GM21367 (cell line): ENCODE results near the gene ELAVL1.
"Not testable (repeated sequence)": the region's sequence is repeated elsewhere in the genome, so short reads cannot be mapped to it uniquely, and the experiment has no call there.

Experiments used
- ATAC-seq: cut with Tn5 transposase; IDR thresholded peaks from one replicate; pipeline ENCODE4 v1.9.1; 2021; ENCODE audit not compliant: unreplicated experiment

The ELAVL1 gene

GRCh38 chr19:7925171-7925851 lies 80.1 kb downstream of the ELAVL1 start:
- ATAC-seq: no peak

DNA sequence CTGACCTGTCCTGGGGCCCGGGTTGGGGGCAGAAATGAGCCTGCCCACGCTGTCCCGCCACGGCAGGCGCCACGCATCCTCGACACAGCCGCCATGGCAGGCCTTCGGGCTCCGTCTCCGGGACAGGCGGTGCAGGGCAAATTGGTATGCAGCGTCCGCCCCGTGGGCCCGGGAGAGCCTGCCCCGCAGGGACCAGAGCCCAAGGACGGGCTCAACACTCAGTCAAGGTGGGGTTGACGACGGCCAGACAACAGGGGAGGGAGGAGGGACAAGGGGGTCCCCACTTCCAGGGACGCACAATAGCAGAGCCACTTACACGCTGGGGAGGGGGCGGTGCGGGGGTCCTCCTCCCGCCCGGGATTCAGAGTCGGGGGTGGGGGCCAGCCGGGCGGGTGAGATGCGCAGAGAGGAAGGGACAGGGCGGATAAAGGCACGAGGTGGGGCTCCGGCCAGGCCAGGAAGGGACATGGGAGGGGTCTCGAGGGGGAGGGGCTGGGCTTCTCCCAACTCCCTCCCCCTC lies 80.7 kb downstream of the ELAVL1 start:
- ATAC-seq: no peak

DNA sequence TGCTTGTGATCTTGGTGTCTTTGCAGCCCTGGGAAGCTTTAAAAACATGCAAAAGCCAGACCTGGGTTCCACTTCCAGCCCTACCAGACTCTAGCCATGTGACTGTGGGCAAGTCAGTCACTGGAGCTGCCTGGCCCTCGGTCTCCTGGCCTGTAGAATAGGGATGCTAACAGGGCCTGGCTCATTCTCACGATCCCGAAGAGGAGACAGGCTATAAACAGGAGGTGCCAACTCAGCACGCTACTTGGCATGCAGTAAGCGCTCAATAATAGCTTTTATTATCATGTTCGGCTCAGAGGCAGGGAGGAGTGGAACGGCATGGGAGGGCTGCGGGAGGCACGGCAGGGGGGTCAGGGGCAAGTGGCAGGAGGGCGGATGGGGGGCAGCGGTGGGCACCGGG lies 81.2 kb downstream of the ELAVL1 start:
- ATAC-seq: no peak

- no peak for ATAC-seq
Observed at GRCh38 chr19:7923295-7924191, 81.9 kb downstream of the ELAVL1 start.

DNA sequence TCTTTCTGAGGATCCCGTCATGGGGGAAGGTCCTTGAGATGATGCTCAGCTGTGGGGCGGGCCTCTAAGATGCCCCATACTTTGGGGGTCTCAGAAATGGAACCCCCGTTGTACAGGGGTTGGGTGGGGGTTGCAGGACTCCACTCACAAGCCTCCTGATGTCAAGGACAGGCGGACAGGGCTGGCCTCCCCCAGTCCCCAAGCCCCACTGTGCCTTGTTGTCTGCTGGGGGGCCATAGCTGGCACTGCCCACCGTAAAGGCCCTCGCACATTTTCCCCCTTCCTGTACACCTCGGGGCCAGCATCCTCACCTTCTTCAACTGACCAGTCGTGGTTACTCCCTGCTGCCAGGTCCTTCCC lies 82.6 kb downstream of the ELAVL1 start:
- no peak for ATAC-seq

DNA sequence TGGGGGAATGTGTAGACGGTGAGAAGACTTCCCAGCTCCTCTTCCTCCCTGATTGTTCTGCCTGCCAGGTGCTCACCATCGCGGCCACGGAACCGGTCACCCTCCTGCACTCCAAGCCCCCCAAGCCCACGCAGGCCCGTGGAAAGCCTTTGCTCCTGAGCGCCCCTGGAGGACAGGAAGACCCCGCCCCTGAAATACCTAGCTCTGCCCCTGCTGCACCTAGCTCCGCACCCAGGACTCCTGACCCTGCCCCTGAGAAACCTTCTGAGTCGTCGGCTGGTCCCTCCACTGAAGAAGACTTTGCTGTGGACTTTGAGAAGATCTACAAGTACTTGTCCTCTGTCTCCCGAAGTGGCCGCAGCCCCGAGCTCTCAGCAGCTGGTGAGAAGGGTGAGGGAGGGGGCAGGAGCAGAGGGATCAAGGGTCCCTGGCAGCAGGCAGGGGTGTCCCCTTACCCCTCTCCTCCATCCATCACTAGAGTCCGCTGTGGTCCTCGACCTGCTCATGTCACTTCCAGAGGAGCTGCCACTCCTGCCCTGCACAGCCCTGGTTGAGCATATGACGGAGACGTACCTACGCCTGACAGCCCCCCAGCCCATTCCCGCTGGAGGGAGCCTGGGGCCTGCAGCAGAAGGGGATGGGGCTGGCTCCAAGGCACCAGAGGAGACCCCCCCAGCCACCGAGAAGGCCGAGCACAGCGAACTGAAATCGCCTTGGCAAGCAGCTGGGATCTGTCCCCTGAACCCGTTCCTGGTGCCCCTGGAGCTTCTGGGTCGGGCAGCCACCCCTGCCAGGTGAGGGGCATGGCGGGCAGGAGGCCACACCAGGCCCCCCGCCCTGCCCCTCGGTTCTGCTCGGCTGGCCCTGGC lies 83.2 kb downstream of the ELAVL1 start:
- no peak for ATAC-seq

DNA sequence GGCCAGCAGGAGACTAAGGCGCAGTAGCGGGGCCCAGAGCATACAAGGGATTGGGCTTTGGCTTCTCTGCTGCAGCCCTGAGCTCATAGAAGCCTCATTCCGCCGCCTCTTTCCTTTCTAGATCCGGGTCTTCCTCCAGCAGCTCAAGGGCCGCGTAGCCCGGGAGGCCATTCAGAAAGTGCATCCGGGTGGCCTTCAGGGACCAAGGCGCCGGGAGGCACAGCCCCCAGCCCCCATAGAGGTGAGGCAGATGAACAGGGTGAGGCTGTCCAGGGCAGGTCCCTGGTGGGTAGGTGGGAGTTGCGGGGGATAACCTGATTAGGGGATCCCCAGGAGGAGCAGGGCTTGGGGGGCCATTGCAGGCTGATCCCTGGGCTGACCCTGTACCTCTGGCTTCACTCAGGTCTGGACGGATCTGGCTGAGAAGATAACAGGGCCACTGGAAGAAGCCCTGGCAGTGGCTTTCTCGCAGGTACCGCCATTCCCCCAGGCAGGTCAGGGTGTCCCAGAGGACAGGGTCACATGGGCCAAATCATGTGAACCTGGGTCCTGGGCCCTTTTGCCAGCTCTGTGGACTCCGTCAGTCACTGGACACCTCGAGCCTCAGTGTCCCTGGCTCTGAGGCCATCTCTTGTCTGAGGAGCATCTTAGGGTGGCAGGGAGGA lies 84.0 kb downstream of the ELAVL1 start:
- no peak for ATAC-seq

GRCh38 chr19:7920519-7921301 lies 84.7 kb downstream of the ELAVL1 start:
- ATAC-seq: peak; percentile 24

DNA sequence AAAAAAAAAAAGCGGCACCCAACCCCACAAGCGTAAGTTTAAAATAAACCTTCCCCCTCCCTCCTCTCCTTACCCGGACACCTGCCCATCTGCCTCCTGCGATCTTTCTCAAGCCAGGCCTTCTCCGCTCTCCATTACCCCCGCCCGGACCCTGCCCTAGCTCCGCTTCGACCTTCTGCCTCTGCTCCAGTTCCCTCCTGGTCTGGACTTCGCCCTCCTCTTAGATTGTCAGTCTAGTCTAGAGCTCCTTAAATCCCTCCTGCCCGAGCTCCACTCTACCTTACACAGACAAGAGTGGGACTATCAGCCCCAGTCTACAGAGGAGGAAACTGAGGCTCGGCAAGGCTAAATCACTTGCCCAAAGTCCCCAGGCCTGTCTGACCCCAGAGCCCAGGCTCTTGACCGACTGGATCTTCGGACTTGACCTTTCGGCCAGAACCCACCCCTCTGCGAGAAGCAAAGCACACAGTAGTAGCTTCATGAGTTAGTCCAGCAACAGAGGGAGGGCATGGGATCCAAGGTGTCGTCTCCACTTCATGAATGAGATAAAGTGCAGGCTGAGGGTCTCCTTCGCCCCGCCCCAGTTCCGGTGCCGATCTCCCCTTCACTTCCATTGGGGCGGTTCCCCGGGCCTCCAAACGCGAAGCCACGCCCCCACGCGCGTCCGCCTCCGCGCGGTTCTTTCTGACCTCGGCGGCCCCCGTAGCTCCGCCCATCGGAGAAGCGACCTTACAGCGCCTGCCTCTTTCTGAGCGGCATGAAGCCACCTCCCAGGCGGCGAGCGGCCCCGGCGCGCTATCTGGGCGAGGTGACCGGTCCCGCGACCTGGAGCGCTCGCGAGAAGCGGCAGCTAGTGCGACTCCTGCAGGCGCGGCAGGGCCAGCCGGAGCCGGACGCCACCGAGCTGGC lies 85.6 kb downstream of the ELAVL1 start, which contains the start of gene SNAPC2:
SNAPC2 (plus strand) TSS at position 729 of the 909 bp plus-strand sequence; CDS start at position 758, 29 bp downstream.
- peak; percentile 34 for ATAC-seq

DNA sequence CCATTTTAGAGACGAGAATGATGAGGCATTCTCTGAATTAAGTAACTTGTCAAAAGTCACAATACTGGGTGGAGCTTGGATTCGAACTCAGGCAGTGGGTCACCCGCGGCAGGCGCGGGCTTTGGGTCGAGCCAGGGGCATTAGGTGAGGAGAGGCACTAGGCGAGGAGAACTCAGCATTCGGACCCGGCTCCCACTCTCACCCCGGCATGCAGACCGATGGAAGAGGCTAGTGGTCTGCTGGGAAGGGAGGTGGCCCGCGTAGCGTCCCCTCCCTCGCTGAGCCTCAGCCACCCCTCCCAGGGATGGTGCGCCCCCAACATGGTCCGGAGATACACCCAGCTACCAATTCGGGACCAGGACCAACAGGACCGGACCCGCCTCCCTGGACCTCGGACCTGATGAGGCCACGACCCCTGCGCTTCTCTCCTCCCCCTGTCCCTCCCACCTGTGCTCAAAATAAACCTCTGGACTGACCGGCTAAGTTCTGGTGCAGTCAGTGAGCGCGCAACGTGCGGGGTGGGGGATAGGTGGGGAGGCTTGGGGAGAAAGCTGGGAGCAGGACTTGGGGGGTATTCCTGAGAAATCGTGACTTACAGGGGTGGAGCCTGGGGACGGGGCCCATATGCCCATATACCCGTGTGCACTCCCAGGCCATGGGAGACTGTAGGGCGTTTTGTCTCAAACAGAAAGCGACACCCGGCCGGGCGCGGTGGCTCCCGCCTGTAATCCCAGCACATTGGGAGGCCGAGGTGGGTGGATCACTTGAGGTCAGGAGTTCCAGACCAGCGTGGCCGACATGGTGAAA lies 86.6 kb downstream of the ELAVL1 start:
- ATAC-seq: no peak

DNA sequence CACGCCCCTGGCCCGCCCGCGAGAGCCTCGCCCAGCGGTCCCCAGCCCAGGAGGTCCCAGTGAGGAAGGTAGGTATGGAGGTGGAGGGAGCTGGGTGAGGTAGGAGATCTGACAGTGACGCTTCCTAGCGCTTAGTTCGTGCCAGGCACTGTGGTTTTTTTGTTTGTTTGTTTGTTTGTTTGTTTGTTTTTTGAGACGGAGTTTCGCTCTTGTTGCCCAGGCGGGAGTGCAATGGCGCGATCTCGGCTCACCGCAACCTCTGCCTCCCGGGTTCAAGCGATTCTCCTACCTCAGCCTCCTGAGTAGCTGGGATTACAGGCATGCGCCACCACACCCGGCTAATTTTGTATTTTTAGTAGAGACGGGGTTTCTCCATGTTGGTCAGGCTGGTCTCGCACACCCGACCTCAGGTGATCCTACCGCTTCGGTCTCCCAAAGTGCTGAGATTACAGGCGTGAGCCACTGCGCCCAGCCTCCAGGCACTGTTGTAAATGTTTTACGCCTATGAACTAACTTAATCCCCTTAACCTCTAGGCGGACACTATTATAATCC lies 87.3 kb downstream of the ELAVL1 start:
- ATAC-seq: not testable (repeated sequence)

- ATAC-seq: no peak
Observed at GRCh38 chr19:7917267-7918061, 88.0 kb downstream of the ELAVL1 start.

- no peak for ATAC-seq
Observed at GRCh38 chr19:7916955-7917266, 88.5 kb downstream of the ELAVL1 start.

GRCh38 chr19:7916103-7916954 lies 89.1 kb downstream of the ELAVL1 start:
- ATAC-seq: no peak

DNA sequence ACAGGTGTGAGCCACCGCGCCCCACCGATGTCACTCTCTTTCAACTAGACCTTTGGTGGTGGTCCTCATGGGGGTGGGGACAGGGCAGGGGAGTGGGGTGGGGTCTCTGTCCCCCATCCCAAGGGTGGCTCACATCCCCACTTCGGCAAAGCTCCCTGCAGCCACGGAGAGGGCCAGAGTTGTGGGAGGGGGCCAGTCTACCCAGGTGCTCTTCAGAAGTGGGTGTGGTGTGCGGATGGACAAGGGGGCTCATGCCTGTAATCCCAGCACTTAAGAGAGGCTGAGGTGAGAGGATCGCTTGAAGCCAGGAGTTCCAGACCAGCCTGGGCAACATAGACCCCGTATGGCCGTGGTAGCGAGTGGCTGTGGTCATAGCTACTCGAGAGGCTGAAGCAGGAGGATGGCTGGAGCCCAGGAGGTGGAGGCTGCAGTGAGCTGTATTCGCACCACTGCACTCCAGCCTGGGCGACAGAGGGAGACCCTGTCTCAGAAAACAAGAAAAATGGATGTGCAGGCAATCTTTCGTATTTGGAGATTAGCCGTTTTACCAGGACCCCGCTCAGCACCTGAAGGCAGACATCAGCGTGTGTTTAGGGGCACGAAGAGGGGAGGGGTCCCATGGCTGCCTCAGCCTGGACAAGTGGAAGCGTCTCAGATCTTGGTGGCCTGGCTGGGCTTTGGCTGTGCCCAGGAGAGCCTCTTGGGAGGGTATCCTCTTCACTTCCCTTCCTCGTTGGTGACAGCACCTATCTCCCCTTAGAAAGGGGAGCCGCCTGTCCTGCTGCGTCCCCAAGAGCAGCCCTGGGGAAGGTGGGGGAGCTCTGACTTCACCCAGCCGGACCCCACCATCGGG lies 90.0 kb downstream of the ELAVL1 start:
- ATAC-seq: no peak
